Ascending aorta (tissue), 2 donors: ENCODE data around the gene ALDOA. TPM values are rescaled to one million over a fixed set of nuclear protein-coding genes. Genes with fewer than 3 reads are reported as not detected.

ENCODE experiments used
- DNase-seq, 2 donors: peaks; one replicate each; pipeline ENCODE4 v3.0.0-alpha.2; 2019; ENCODE audit warnings: low spot score in 2 of 2
- H3K27ac ChIP-seq, 2 donors: fragments of 200-600 bp; sonication (generic); one replicate each; pipeline ENCODE4 v1.5.1; 2016 to 2017; ENCODE audit warnings: mild to moderate bottlenecking in 1 of 2
- H3K27me3 ChIP-seq: fragments of 200-600 bp; sonication (generic); one replicate; pipeline ENCODE4 v1.5.1; 2017
- H3K36me3 ChIP-seq, 2 donors: fragments of 200-600 bp; sonication (generic); one replicate each; pipeline ENCODE4 v1.5.1; 2016
- H3K4me1 ChIP-seq, 2 donors: fragments of 200-600 bp; sonication (generic); one replicate each; pipeline ENCODE4 v1.5.1; 2016 to 2017; ENCODE audit warnings: mild to moderate bottlenecking in 1 of 2
- H3K4me3 ChIP-seq, 2 donors: fragments of 200-600 bp; sonication (generic); one replicate each; pipeline ENCODE4 v1.5.1; 2016 to 2017; ENCODE audit warnings: mild to moderate bottlenecking in 1 of 2
- H3K9me3 ChIP-seq, 2 donors: fragments of 200-600 bp; sonication (generic); one replicate each; pipeline ENCODE4 v1.5.1; 2016
- CTCF ChIP-seq, 3 experiments: fragments of 200-600 bp in 2 of 3; fragments of 450-650 bp in 1 of 3; sonication (generic) in 2 of 3; IDR thresholded peaks; one replicate each; pipeline ENCODE4 v1.5.1; 2016 to 2019; ENCODE audit warnings: antibody characterized with exemption in 3 of 3, mild to moderate bottlenecking in 1 of 3, moderate library complexity in 1 of 3
- intact Hi-C: fragments of 100-400 bp; cut with DNase I; formaldehyde crosslinking; loops from one replicate; pipeline ENCODE4 v1.15.1; 2023
- total RNA-seq: library from RNA; depleted of rRNA; stranded (reverse); fragments of >200 nt; gene quantifications from one replicate; pipeline ENCODE4 v1.1.0, GENCODE V29; 2016

Gene ALDOA
- total RNA-seq, 1 donor from 2014 or later: 1,202 TPM

- Histone ChIP-seq H3K36me3 (peaks cover 19 to 21% of the 10 kb centered on the region in 2 donors), H3K27ac (peak overlapping the region; percentile 97 to 99), H3K4me3 (peak overlapping the region; percentile 66 to 92), H3K27me3 (no peaks in the 10 kb centered on the region), H3K9me3 (no peaks in the 10 kb centered on the region), H3K4me1 (peaks cover 22 to 39% of the 10 kb centered on the region in 2 donors)
- intact Hi-C loops: loop anchor here (2.0 to 10.0 kb wide), 2 partner anchors 307 to 591 kb away; partner anchors contain the start of genes FBRS, PRR14 and TBC1D10B
- TF ChIP-seq CTCF (IDR thresholded peaks at IDR 0.05): peak; percentile 23 to 61 (median 29)
- peak; percentile 62 to 91 for DNase-seq
These were observed 1.4 kb upstream of the ALDOA start for GRCh38 chr16:30063893-30064728.

GRCh38 chr16:30064729-30065101 is 845 bp upstream of the ALDOA start:
- H3K36me3 ChIP-seq: peaks cover 25 to 27% of the 10 kb centered on the region in 2 donors
- no peaks in the 10 kb centered on the region for H3K9me3 ChIP-seq
- H3K4me3 ChIP-seq: peak overlapping the region; percentile 66 to 92
- no peaks in the 10 kb centered on the region for H3K27me3 ChIP-seq
- intact Hi-C loops: loop anchor here (1.0 to 10.0 kb wide), 9 partner anchors 11 to 590 kb away; partner anchors contain the start of genes FBRS, MAPK3, MAZ and MVP
- peaks cover 22 to 45% of the 10 kb centered on the region in 2 donors for H3K4me1 ChIP-seq
- DNase-seq: no peak
- no peak for TF ChIP-seq CTCF (IDR thresholded peaks at IDR 0.05)
- H3K27ac ChIP-seq: peak overlapping the region; percentile 97 to 99

- peak overlapping the region; percentile 92 for H3K4me3 ChIP-seq
- no peak for TF ChIP-seq CTCF (IDR thresholded peaks at IDR 0.05)
- no peaks in the 10 kb centered on the region for H3K27me3 ChIP-seq
- no peaks in the 10 kb centered on the region for H3K9me3 ChIP-seq
- intact Hi-C loops: loop anchor here (1.0 to 10.0 kb wide), 9 partner anchors 9 to 589 kb away; partner anchors contain the start of genes FBRS, MAPK3, MAZ and MVP
- peaks cover 22 to 51% of the 10 kb centered on the region in 2 donors for H3K4me1 ChIP-seq
- H3K27ac ChIP-seq: peak overlapping the region; percentile 97 to 99
- DNase-seq: no peak
- H3K36me3 ChIP-seq: peaks cover 39 to 42% of the 10 kb centered on the region in 2 donors
These were observed 592 bp downstream of the ALDOA start for GRCh38 chr16:30065943-30066760.

GRCh38 chr16:30066761-30067583 is 1.4 kb downstream of the ALDOA start:
- H3K4me3 ChIP-seq: peak overlapping the region; percentile 92
- no peaks in the 10 kb centered on the region for H3K27me3 ChIP-seq
- H3K9me3 ChIP-seq: no peaks in the 10 kb centered on the region
- TF ChIP-seq CTCF (IDR thresholded peaks at IDR 0.05): no peak
- intact Hi-C loops: loop anchor here (5.0 to 10.0 kb wide), 3 partner anchors 245 to 588 kb away; partner anchors contain the start of genes FBRS, MAZ, MVP and PRR14
- no peak for DNase-seq
- peaks cover 48 to 50% of the 10 kb centered on the region in 2 donors for H3K36me3 ChIP-seq
- H3K27ac ChIP-seq: peak overlapping the region; percentile 97 to 99
- H3K4me1 ChIP-seq: peaks cover 22 to 51% of the 10 kb centered on the region in 2 donors

- DNase-seq: no peak
- peak overlapping the region; percentile 97 to 99 for H3K27ac ChIP-seq
- H3K9me3 ChIP-seq: no peaks in the 10 kb centered on the region
- no peak for TF ChIP-seq CTCF (IDR thresholded peaks at IDR 0.05)
- peaks cover 53 to 54% of the 10 kb centered on the region in 2 donors for H3K36me3 ChIP-seq
- H3K27me3 ChIP-seq: no peaks in the 10 kb centered on the region
- intact Hi-C loops: loop anchor here (5.0 to 10.0 kb wide), 3 partner anchors 245 to 587 kb away; partner anchors contain the start of genes FBRS, MAZ, MVP and PRR14
- H3K4me1 ChIP-seq: peaks cover 22 to 51% of the 10 kb centered on the region in 2 donors
- H3K4me3 ChIP-seq: peak overlapping the region; percentile 92
These were observed 2.0 kb downstream of the ALDOA start for GRCh38 chr16:30067584-30067916.
